SU-DHL-6 (cell line): Measurements from ENCODE around the gene ADAMTS18.

Source experiments
- CTCF ChIP-seq: fragments of 200-600 bp; sonication (generic); IDR thresholded peaks from one replicate; pipeline ENCODE4 v1.5.1; 2017; ENCODE audit warnings: antibody characterized with exemption, mild to moderate bottlenecking, low read length, moderate library complexity; ENCODE audit not compliant: insufficient read depth, poor library complexity, severe bottlenecking
- EZH2phosphoT487 ChIP-seq: fragments of 200-600 bp; sonication (generic), shearing (Covaris generic); conservative IDR thresholded peaks from 2 replicates; pipeline ENCODE4 v1.6.1; 2018; ENCODE audit warnings: mild to moderate bottlenecking, antibody characterized with exemption, low read length, moderate library complexity, mixed read lengths

GRCh38 chr16:77402672-77403071 lies 32.2 kb downstream of the ADAMTS18 start:
- TF ChIP-seq CTCF (no peak), EZH2phosphoT487 (no peak)
